ENCODE measurements around the gene IFI44L. TPM values are rescaled to one million over a fixed set of nuclear protein-coding genes. Genes with fewer than 3 reads are reported as not detected.

The IFI44L gene
- polyA plus RNA-seq, 1 donor from 2014 or later = 0.10 TPM

GRCh38 chr1:78673120-78673519 lies 52.9 kb downstream of the IFI44L start:
- Histone ChIP-seq H3K36me3 (ENCODE audit: insufficient read depth, low read length) (no peaks in the 10 kb centered on the region), H3K79me2 (replicated peaks; ENCODE audit: insufficient read depth, low read length) (no peaks in the 10 kb centered on the region), H3K27me3 (ENCODE audit: insufficient read depth, low read depth, low read length) (no peaks in the 10 kb centered on the region), H4K20me1 (ENCODE audit: insufficient read depth) (no peaks in the 10 kb centered on the region), H3K4me3 (ENCODE audit: low read length) (no peak overlapping the region), H3K9me2 (ENCODE audit: insufficient read depth, low read length) (no peaks in the 10 kb centered on the region), H3K4me2 (ENCODE audit: low read length) (no peak overlapping the region), H3F3A (ENCODE audit: insufficient read depth, low read length, poor library complexity, severe bottlenecking) (no peaks in the 10 kb centered on the region), H3K27ac (ENCODE audit: low read length) (no peak overlapping the region), H3K9me3 (ENCODE audit: low read length) (no peaks in the 10 kb centered on the region), H3K9ac (ENCODE audit: low read length) (no peak overlapping the region), H2AFZ (ENCODE audit: low read depth, low read length) (no peak overlapping the region)
- TF ChIP-seq MXI1 (conservative IDR thresholded peaks at IDR 0.05; ENCODE audit: poor library complexity, severe bottlenecking) = no peak
- no peak for TF ChIP-seq SMC3 (conservative IDR thresholded peaks at IDR 0.05; ENCODE audit: poor library complexity)
- TF ChIP-seq REST (IDR thresholded peaks at IDR 0.05; ENCODE audit: borderline replicate concordance) = no peak
- no peak for TF ChIP-seq RAD21 (conservative IDR thresholded peaks at IDR 0.05)
- TF ChIP-seq EP300 (conservative IDR thresholded peaks at IDR 0.05; ENCODE audit: poor library complexity, severe bottlenecking) = no peak
- TF ChIP-seq TAF1 (IDR thresholded peaks at IDR 0.05; ENCODE audit: low read depth) = no peak
- no peak for TF ChIP-seq EZH2 (IDR thresholded peaks at IDR 0.05; ENCODE audit: borderline replicate concordance, insufficient read depth, low read length, poor library complexity, severe bottlenecking)
- TF ChIP-seq POLR2AphosphoS5 (IDR thresholded peaks at IDR 0.05) = no peak
- TF ChIP-seq CTCF (IDR thresholded peaks at IDR 0.05; ENCODE audit: poor library complexity, severe bottlenecking) = no peak

GRCh38 chr1:78676347-78676982 lies 56.2 kb downstream of the IFI44L start:
- Histone ChIP-seq H2AFZ (ENCODE audit: low read depth, low read length) (no peak overlapping the region), H3F3A (ENCODE audit: insufficient read depth, low read length, poor library complexity, severe bottlenecking) (no peaks in the 10 kb centered on the region), H3K79me2 (replicated peaks; ENCODE audit: insufficient read depth, low read length) (no peaks in the 10 kb centered on the region), H3K27me3 (ENCODE audit: insufficient read depth, low read depth, low read length) (no peaks in the 10 kb centered on the region), H3K4me3 (ENCODE audit: low read length) (no peak overlapping the region), H3K27ac (ENCODE audit: low read length) (no peak overlapping the region), H3K9me3 (ENCODE audit: low read length) (no peaks in the 10 kb centered on the region), H3K4me2 (ENCODE audit: low read length) (no peak overlapping the region), H3K9me2 (ENCODE audit: insufficient read depth, low read length) (no peaks in the 10 kb centered on the region), H3K9ac (ENCODE audit: low read length) (no peak overlapping the region), H3K36me3 (ENCODE audit: insufficient read depth, low read length) (no peaks in the 10 kb centered on the region), H4K20me1 (ENCODE audit: insufficient read depth) (no peaks in the 10 kb centered on the region)
- TF ChIP-seq RAD21 (conservative IDR thresholded peaks at IDR 0.05) (peak; percentile 75), EP300 (conservative IDR thresholded peaks at IDR 0.05; ENCODE audit: poor library complexity, severe bottlenecking) (no peak), CTCF (IDR thresholded peaks at IDR 0.05; ENCODE audit: poor library complexity, severe bottlenecking) (peak; percentile 79), SMC3 (conservative IDR thresholded peaks at IDR 0.05; ENCODE audit: poor library complexity) (peak; percentile 71)
